Mesothelial cell of epicardium (in vitro differentiated cells): ENCODE results near the gene ADARB2. TPM values are rescaled to one million over a fixed set of nuclear protein-coding genes. Genes with fewer than 3 reads are reported as not detected.

Source experiments
- DNase-seq, 2 experiments: peaks; one replicate each; pipeline ENCODE4 v3.0.0; 2021; ENCODE audit warnings: low spot score in 2 of 2; ENCODE audit not compliant: unreplicated experiment in 2 of 2
- H3K27ac Mint-ChIP-seq: 2 replicates; pipeline ENCODE4 v1.8.0; 2021; ENCODE audit warnings: mixed read lengths
- H3K27me3 Mint-ChIP-seq: 2 replicates; pipeline ENCODE4 v1.8.0; 2021; ENCODE audit warnings: low read depth, mixed read lengths
- H3K36me3 Mint-ChIP-seq: 2 replicates; pipeline ENCODE4 v1.8.0; 2021; ENCODE audit warnings: mixed read lengths
- H3K4me1 Mint-ChIP-seq: 2 replicates; pipeline ENCODE4 v1.8.0; 2021; ENCODE audit warnings: mixed read lengths
- H3K4me3 Mint-ChIP-seq: 2 replicates; pipeline ENCODE4 v1.8.0; 2021; ENCODE audit warnings: mild to moderate bottlenecking, moderate library complexity, mixed read lengths
- H3K9me3 Mint-ChIP-seq: 2 replicates; pipeline ENCODE4 v1.8.0; 2021; ENCODE audit warnings: mixed read lengths
- total RNA-seq: library from RNA; stranded (reverse); gene quantifications from 3 replicates; pipeline ENCODE4 v1.2.1, GENCODE V29; 2021
- TF ChIP-seq, protein P1 (sequence below): fragments of 200-600 bp; sonication (generic); IDR thresholded peaks from one replicate; pipeline ENCODE4 v1.5.0; 2021; ENCODE audit warnings: antibody characterized with exemption; ENCODE audit not compliant: unreplicated experiment

ADARB2 gene
- total RNA-seq, 1 donor from 2014 or later: 0.38 TPM

DNA sequence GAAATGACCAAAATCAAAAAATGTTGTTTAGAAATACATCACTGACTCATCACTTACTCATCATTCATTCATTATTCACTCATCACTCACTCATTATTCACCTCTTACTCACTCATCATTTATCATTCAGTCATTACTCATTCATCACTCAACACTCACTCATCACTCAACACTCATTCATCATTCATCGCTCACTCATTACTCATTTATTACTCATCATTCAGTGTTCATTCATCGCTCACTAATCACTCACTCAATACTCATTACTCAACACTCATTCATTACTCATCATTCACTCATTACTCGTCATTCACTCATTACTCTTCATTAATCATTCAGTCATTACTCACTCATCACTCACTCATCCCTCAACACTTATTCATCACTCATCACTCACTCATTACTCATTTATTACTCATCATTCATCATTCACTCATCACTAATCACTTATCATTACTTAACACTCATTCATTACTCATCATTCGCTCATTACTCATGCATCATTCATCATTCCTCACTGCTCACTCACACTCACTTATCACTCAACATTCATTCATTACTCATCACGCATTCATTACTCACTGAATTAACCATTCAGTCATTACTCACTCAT, 238.5 kb downstream of the ADARB2 start:
- Mint-ChIP-seq H3K27me3 (no peaks in the 10 kb centered on the region), H3K27ac (no peak overlapping the region), H3K9me3 (no peaks in the 10 kb centered on the region), H3K4me1 (no peaks in the 10 kb centered on the region), H3K36me3 (no peaks in the 10 kb centered on the region), H3K4me3 (no peak overlapping the region)
- DNase-seq: no peak
- TF ChIP-seq, protein P1, sequence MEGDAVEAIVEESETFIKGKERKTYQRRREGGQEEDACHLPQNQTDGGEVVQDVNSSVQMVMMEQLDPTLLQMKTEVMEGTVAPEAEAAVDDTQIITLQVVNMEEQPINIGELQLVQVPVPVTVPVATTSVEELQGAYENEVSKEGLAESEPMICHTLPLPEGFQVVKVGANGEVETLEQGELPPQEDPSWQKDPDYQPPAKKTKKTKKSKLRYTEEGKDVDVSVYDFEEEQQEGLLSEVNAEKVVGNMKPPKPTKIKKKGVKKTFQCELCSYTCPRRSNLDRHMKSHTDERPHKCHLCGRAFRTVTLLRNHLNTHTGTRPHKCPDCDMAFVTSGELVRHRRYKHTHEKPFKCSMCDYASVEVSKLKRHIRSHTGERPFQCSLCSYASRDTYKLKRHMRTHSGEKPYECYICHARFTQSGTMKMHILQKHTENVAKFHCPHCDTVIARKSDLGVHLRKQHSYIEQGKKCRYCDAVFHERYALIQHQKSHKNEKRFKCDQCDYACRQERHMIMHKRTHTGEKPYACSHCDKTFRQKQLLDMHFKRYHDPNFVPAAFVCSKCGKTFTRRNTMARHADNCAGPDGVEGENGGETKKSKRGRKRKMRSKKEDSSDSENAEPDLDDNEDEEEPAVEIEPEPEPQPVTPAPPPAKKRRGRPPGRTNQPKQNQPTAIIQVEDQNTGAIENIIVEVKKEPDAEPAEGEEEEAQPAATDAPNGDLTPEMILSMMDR: no peak

DNA sequence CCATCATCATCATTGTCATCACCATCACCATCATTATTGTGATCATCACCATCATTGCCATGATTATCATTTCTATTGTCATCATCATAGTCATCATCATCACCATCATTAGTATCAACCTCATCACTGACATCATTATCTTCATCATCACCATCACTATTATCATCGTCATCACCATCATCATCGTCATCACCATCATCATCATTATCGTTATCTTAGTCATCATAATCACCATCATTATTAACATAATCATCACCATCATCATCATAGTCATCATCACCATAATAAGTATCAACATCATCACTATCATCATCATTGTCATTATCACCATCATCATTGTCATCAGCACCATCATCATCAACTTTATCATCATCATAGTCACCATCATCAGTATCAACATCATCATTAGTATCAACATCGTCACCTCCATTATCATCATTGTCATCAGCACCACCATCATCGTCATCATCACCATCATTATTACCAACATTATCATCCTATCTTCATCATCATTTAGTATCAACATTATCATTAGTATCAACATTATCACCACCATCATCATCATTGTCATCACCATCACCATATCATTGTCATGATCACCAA, 241.3 kb downstream of the ADARB2 start:
- H3K27ac Mint-ChIP-seq: no peak overlapping the region
- no peak for DNase-seq
- H3K4me3 Mint-ChIP-seq: no peak overlapping the region
- no peaks in the 10 kb centered on the region for H3K9me3 Mint-ChIP-seq
- peaks cover 8% of the 10 kb centered on the region for H3K27me3 Mint-ChIP-seq
- no peaks in the 10 kb centered on the region for H3K4me1 Mint-ChIP-seq
- TF ChIP-seq, protein P1: no peak
- no peaks in the 10 kb centered on the region for H3K36me3 Mint-ChIP-seq

DNA sequence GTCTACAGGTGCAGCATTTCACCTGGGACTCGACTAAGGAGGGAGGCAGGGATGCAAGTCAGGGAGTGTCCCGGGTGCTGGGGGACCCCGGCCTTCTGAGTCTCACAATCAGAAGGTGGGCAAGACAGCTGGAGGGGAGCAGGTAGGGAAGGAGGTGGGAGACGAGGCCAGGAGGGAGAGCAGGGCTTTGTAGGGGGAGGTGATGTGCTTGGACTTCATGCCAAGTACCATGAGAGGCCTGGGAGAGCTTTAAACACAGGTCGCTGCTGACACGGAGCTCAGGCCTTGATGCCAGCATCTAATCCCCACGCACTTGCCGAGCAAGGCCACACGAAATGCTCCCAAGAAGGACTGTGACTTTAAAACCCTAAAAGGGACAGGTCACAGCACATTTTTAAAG, 244.7 kb downstream of the ADARB2 start:
- TF ChIP-seq, protein P1: no peak
- Mint-ChIP-seq H3K27me3 (peaks cover 16% of the 10 kb centered on the region), H3K27ac (no peak overlapping the region), H3K4me1 (no peaks in the 10 kb centered on the region), H3K9me3 (no peaks in the 10 kb centered on the region), H3K4me3 (no peak overlapping the region), H3K36me3 (no peaks in the 10 kb centered on the region)
- DNase-seq: no peak

DNA sequence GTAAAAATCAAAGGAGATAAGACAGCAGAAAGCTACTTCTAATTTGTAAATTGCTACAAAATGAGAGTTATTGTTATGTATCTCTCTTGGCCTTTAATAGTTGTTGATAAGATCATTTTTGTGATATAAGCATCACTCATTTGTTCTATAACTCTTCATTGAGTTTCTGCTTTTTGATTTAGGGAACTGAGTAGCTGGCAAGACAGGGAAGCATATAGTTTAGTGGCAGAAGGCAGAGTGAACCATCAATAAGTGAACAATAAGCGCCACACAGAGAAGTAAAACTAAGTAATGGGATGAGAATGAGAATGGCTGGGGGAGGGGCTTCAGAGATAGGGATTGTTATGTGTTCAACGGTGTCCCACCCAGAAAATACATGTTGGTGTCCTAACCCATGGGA, 245.4 kb downstream of the ADARB2 start:
- no peaks in the 10 kb centered on the region for H3K36me3 Mint-ChIP-seq
- H3K27me3 Mint-ChIP-seq: peaks cover 20% of the 10 kb centered on the region
- no peak overlapping the region for H3K27ac Mint-ChIP-seq
- TF ChIP-seq, protein P1: no peak
- H3K4me1 Mint-ChIP-seq: no peaks in the 10 kb centered on the region
- H3K9me3 Mint-ChIP-seq: no peaks in the 10 kb centered on the region
- no peak overlapping the region for H3K4me3 Mint-ChIP-seq
- DNase-seq: no peak

DNA sequence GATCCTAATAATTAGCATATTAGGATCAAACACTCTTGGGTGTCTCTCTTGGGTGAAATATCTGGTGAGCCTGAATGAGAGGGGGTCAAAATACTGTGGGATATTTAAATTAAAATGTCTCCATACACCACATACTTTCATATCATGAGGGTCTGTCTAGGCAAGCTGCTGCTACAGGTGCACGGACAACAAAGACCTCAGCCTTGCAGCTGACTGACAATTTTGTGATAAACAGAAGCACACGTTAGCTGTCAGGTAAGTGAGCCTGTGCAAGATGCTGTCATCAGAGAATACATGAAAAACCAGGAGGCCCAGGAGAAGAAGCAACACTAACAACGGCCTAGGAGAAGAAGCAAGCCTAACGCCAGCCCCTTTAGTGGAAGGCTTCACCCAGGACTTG, 247.5 kb downstream of the ADARB2 start:
- Mint-ChIP-seq H3K27me3 (peaks cover 36% of the 10 kb centered on the region), H3K4me1 (no peaks in the 10 kb centered on the region), H3K9me3 (no peaks in the 10 kb centered on the region), H3K4me3 (no peak overlapping the region), H3K36me3 (no peaks in the 10 kb centered on the region), H3K27ac (no peak overlapping the region)
- TF ChIP-seq, protein P1: no peak
- no peak for DNase-seq
